ENCODE measurements around the gene SMYD3. TPM values are rescaled to one million over a fixed set of nuclear protein-coding genes. Genes with fewer than 3 reads are reported as not detected.
"Not testable (repeated sequence)": the region's sequence is repeated elsewhere in the genome, so short reads cannot be mapped to it uniquely, and the experiment has no call there.

The SMYD3 gene
- total RNA-seq, 1 experiment from 2014 or later, result 25.5 TPM

DNA sequence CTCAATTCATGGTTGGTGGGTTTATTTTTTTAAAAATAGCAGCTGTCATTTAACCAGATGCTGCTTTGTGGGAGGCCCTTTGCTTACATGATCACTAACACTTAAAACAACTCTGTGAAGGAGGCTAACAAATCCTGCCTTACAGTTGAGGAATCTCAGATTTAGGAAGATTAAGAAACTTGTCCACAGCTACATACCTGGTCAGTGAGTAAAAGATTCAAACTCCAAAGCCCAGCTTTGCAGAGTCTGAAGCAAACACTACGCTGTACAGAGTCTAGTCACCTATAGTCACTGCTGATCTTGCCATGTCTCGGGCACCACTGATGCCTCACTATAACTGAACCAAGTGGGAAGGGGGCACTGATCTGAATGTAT, 535.4 kb downstream of the SMYD3 start:
- Histone ChIP-seq H4K8ac (replicated peaks; ENCODE audit: insufficient read length, low read depth, low read length) (no peak overlapping the region), H4K20me1 (ENCODE audit: control insufficient read depth, insufficient read depth, insufficient read length) (no peaks in the 10 kb centered on the region), H3K79me2 (ENCODE audit: insufficient read depth, low read length) (no peaks in the 10 kb centered on the region), H3K14ac (ENCODE audit: insufficient read depth, low read length) (no peak overlapping the region), H3K27me3 (ENCODE audit: insufficient read depth, low read length) (no peaks in the 10 kb centered on the region), H3K18ac (ENCODE audit: insufficient read length, low read depth, low read length) (no peak overlapping the region), H2BK12ac (ENCODE audit: insufficient read length, low read depth, low read length) (no peak overlapping the region), H2AK5ac (ENCODE audit: insufficient read length, low read length) (no peak overlapping the region), H2BK15ac (ENCODE audit: low read depth, low read length) (no peak overlapping the region), H2AFZ (ENCODE audit: low read length) (no peak overlapping the region), H3K23ac (ENCODE audit: insufficient read length, low read depth, low read length) (no peak overlapping the region), H2BK120ac (ENCODE audit: low read depth, low read length, poor library complexity, severe bottlenecking) (no peak overlapping the region), H2BK20ac (ENCODE audit: low read depth, low read length, poor library complexity, severe bottlenecking) (no peak overlapping the region), H3K79me1 (ENCODE audit: insufficient read depth, low read depth, low read length, poor library complexity, severe bottlenecking) (no peaks in the 10 kb centered on the region), H3K27ac (ENCODE audit: insufficient read length, low read depth, low read length) (no peak overlapping the region), H2BK5ac (ENCODE audit: insufficient read length, low read length) (no peak overlapping the region), H3K23me2 (ENCODE audit: insufficient read length, low read depth, low read length, poor library complexity, severe bottlenecking) (no peaks in the 10 kb centered on the region), H3K9ac (ENCODE audit: extremely low read depth, insufficient read length, low read length) (no peak overlapping the region), H3K4me1 (ENCODE audit: insufficient read depth, low read length) (0 out of 2 replicates have a peak, but pooled peaks cover 4% of the 10 kb centered on the region), H3K4me2 (ENCODE audit: insufficient read depth, insufficient read length, low read length) (no peak overlapping the region), H4K91ac (ENCODE audit: insufficient read length, low read depth, low read length) (no peak overlapping the region), H3K56ac (ENCODE audit: insufficient read length, low read depth, low read length) (no peak overlapping the region), H3T11ph (ENCODE audit: low read length) (no peak overlapping the region), H3K9me3 (ENCODE audit: control insufficient read depth, low read depth, low read length) (no peaks in the 10 kb centered on the region), H4K5ac (ENCODE audit: insufficient read length, low read depth, low read length) (no peak overlapping the region), H3K4ac (ENCODE audit: low read depth, low read length) (no peak overlapping the region)
- WGBS (ENCODE audit: extremely low coverage, insufficient read length, low lambda C conversion rate), result no CpG with 5 or more reads among the region's 2 CpGs
- H3K27me3 Mint-ChIP-seq (ENCODE audit: low read depth), result no peaks in the 10 kb centered on the region
- no peak for DNase-seq
- TF ChIP-seq CTCF (conservative IDR thresholded peaks at IDR 0.05), result no peak
- no peak overlapping the region; a peak in 1 of 7 replicates for H3K27ac Mint-ChIP-seq
- H3K9me3 Mint-ChIP-seq, result no peaks in the 10 kb centered on the region
- H3K4me3 Mint-ChIP-seq, result no peak overlapping the region
- peaks cover 11 to 17% of the 10 kb centered on the region in 2 experiments for H3K4me1 Mint-ChIP-seq
- H3K36me3 Mint-ChIP-seq (ENCODE audit: insufficient read depth in 1 of 3, low read depth in 3 of 3), result no peaks in the 10 kb centered on the region

GRCh38 chr1:245971076-245971710, 535.9 kb downstream of the SMYD3 start:
- H4K20me1 ChIP-seq (ENCODE audit: control insufficient read depth, insufficient read depth, insufficient read length); H3K14ac ChIP-seq (ENCODE audit: insufficient read depth, low read length); H3K9me3 Mint-ChIP-seq; H3K27ac ChIP-seq (ENCODE audit: insufficient read length, low read depth, low read length); H3K56ac ChIP-seq (ENCODE audit: insufficient read length, low read depth, low read length); H3K79me2 ChIP-seq (ENCODE audit: insufficient read depth, low read length); H3K23ac ChIP-seq (ENCODE audit: insufficient read length, low read depth, low read length); H2BK5ac ChIP-seq (ENCODE audit: insufficient read length, low read length); H3T11ph ChIP-seq (ENCODE audit: low read length); H3K36me3 Mint-ChIP-seq (ENCODE audit: insufficient read depth in 1 of 3, low read depth in 3 of 3); H3K4me3 Mint-ChIP-seq; H4K8ac ChIP-seq (replicated peaks; ENCODE audit: insufficient read length, low read depth, low read length); H4K91ac ChIP-seq (ENCODE audit: insufficient read length, low read depth, low read length); H3K27ac Mint-ChIP-seq; H2BK20ac ChIP-seq (ENCODE audit: low read depth, low read length, poor library complexity, severe bottlenecking); H2AK5ac ChIP-seq (ENCODE audit: insufficient read length, low read length); H4K5ac ChIP-seq (ENCODE audit: insufficient read length, low read depth, low read length); H3K4me2 ChIP-seq (ENCODE audit: insufficient read depth, insufficient read length, low read length); H3K4me1 ChIP-seq (ENCODE audit: insufficient read depth, low read length); H2AFZ ChIP-seq (ENCODE audit: low read length); H3K27me3 Mint-ChIP-seq (ENCODE audit: low read depth); H2BK12ac ChIP-seq (ENCODE audit: insufficient read length, low read depth, low read length); H3K18ac ChIP-seq (ENCODE audit: insufficient read length, low read depth, low read length); H3K79me1 ChIP-seq (ENCODE audit: insufficient read depth, low read depth, low read length, poor library complexity, severe bottlenecking); H3K9me3 ChIP-seq (ENCODE audit: control insufficient read depth, low read depth, low read length); DNase-seq; H3K23me2 ChIP-seq (ENCODE audit: insufficient read length, low read depth, low read length, poor library complexity, severe bottlenecking); H3K27me3 ChIP-seq (ENCODE audit: insufficient read depth, low read length); H2BK120ac ChIP-seq (ENCODE audit: low read depth, low read length, poor library complexity, severe bottlenecking); H3K4ac ChIP-seq (ENCODE audit: low read depth, low read length); H2BK15ac ChIP-seq (ENCODE audit: low read depth, low read length); H3K9ac ChIP-seq (ENCODE audit: extremely low read depth, insufficient read length, low read length): not testable (repeated sequence)
- peaks cover 11 to 17% of the 10 kb centered on the region in 2 experiments for H3K4me1 Mint-ChIP-seq
- WGBS (ENCODE audit: extremely low coverage, insufficient read length, low lambda C conversion rate), result no CpG with 5 or more reads among the region's 10 CpGs

Data from H9 (cell line).